HEK293 (cell line): ENCODE measurements around the gene SYTL2.
A peak's percentile ranks its signal among the peaks of the same experiment; 100 is the strongest.

Source experiments
- CTCF ChIA-PET: fragments of 350-600 bp; formaldehyde crosslinking; extraction: SDS; loops from one replicate; lab custom pipeline; 2021; ENCODE audit warnings: antibody characterized with exemption; lab: Yijun Ruan, JAX
- POLR2A ChIA-PET: fragments of 300-600 bp; formaldehyde crosslinking; extraction: SDS; loops from one replicate; lab custom pipeline; 2020; ENCODE audit warnings: antibody characterized with exemption, inconsistent platforms; lab: Yijun Ruan, JAX
- H3K27ac ChIP-seq: fragments of 200-500 bp; sonication (Bioruptor generic); 2 replicates; pipeline ENCODE4 v1.5.1; 2014; ENCODE audit warnings: low read depth, low read length, control low read depth, inconsistent platforms; ENCODE audit errors: extremely low read depth
- H3K36me3 ChIP-seq, 2 experiments: fragments of 200-500 bp in 1 of 2; sonication (Bioruptor generic) in 1 of 2; 1 replicate in 1 of 2; 2 replicates in 1 of 2; pipeline ENCODE4 v1.5.1; 2014 to 2017; ENCODE audit warnings: inconsistent platforms in 2 of 2, low read length in 2 of 2; ENCODE audit not compliant: control insufficient read depth in 2 of 2, insufficient read depth in 1 of 2
- H3K4me1 ChIP-seq: fragments of 200-500 bp; sonication (Bioruptor generic); 2 replicates; pipeline ENCODE4 v1.5.1; 2014; ENCODE audit warnings: mild to moderate bottlenecking, low read length, inconsistent platforms; ENCODE audit not compliant: control insufficient read depth, insufficient read depth
- H3K4me3 ChIP-seq: 2 replicates; pipeline ENCODE4 v1.5.1; 2011; ENCODE audit warnings: low read depth, mild to moderate bottlenecking, control low read depth, low read length, moderate library complexity
- H3K9me3 ChIP-seq: fragments of 200-500 bp; sonication (Bioruptor generic); 2 replicates; pipeline ENCODE4 v1.5.1; 2014; ENCODE audit warnings: low read depth, low read length, inconsistent platforms; ENCODE audit not compliant: control insufficient read depth, insufficient read depth
- BCL11A ChIP-seq: fragments of 450-650 bp; formaldehyde crosslinking; IDR thresholded peaks from 2 replicates; pipeline ENCODE4 v1.5.1; 2016; ENCODE audit warnings: low read depth, missing biosample characterization, missing genetic modification characterization
- CTCF ChIP-seq: fragments of 450-650 bp; formaldehyde crosslinking; IDR thresholded peaks from 2 replicates; pipeline ENCODE4 v1.5.1; 2016; ENCODE audit warnings: missing biosample characterization, missing genetic modification characterization
- KLF7 ChIP-seq: fragments of 450-650 bp; formaldehyde crosslinking; IDR thresholded peaks from 2 replicates; pipeline ENCODE4 v1.5.1; 2016; ENCODE audit warnings: missing biosample characterization, missing genetic modification characterization, borderline replicate concordance
- KLF8 ChIP-seq: fragments of 450-650 bp; formaldehyde crosslinking; IDR thresholded peaks from 2 replicates; pipeline ENCODE4 v1.5.1; 2016; ENCODE audit warnings: missing biosample characterization, missing genetic modification characterization
- OSR2 ChIP-seq: fragments of 450-650 bp; formaldehyde crosslinking; IDR thresholded peaks from 2 replicates; pipeline ENCODE4 v1.5.1; 2016; ENCODE audit warnings: missing biosample characterization, missing genetic modification characterization
- PRDM1 ChIP-seq: fragments of 450-650 bp; formaldehyde crosslinking; IDR thresholded peaks from 2 replicates; pipeline ENCODE4; 2016; ENCODE audit warnings: missing biosample characterization, missing genetic modification characterization
- REST ChIP-seq: fragments of 450-650 bp; formaldehyde crosslinking; IDR thresholded peaks from 2 replicates; pipeline ENCODE4 v1.5.1; 2016; ENCODE audit warnings: missing biosample characterization, missing genetic modification characterization
- SCRT1 ChIP-seq: fragments of 450-650 bp; formaldehyde crosslinking; IDR thresholded peaks from 2 replicates; pipeline ENCODE4 v1.5.1; 2016; ENCODE audit warnings: missing biosample characterization, missing genetic modification characterization, borderline replicate concordance
- SP3 ChIP-seq: fragments of 450-650 bp; formaldehyde crosslinking; IDR thresholded peaks from 2 replicates; pipeline ENCODE4 v1.5.1; 2016; ENCODE audit warnings: missing biosample characterization, missing genetic modification characterization
- ZFP3 ChIP-seq: fragments of 450-650 bp; formaldehyde crosslinking; IDR thresholded peaks from 2 replicates; pipeline ENCODE4 v1.5.1; 2016; ENCODE audit warnings: low read depth, missing biosample characterization, missing genetic modification characterization
- ZFP69B ChIP-seq: fragments of 450-650 bp; formaldehyde crosslinking; IDR thresholded peaks from 2 replicates; pipeline ENCODE4 v1.5.1; 2016; ENCODE audit warnings: missing biosample characterization, missing genetic modification characterization
- ZNF184 ChIP-seq: fragments of 450-650 bp; IDR thresholded peaks from 2 replicates; pipeline ENCODE4 v1.5.1; 2018; ENCODE audit warnings: missing biosample characterization, mild to moderate bottlenecking, missing genetic modification characterization
- ZNF24 ChIP-seq: fragments of 450-650 bp; formaldehyde crosslinking; IDR thresholded peaks from 2 replicates; pipeline ENCODE4 v1.5.1; 2016; ENCODE audit warnings: missing biosample characterization, missing genetic modification characterization
- ZNF350 ChIP-seq: fragments of 450-650 bp; formaldehyde crosslinking; IDR thresholded peaks from 2 replicates; pipeline ENCODE4 v1.5.0; 2017; ENCODE audit warnings: missing biosample characterization, mild to moderate bottlenecking, missing genetic modification characterization
- ZNF354C ChIP-seq: fragments of 450-650 bp; formaldehyde crosslinking; IDR thresholded peaks from 2 replicates; pipeline ENCODE4 v1.5.1; 2016; ENCODE audit warnings: missing biosample characterization, missing genetic modification characterization, low read depth, borderline replicate concordance
- ZNF37A ChIP-seq: fragments of 450-650 bp; IDR thresholded peaks from 2 replicates; pipeline ENCODE4 v1.5.1; 2018; ENCODE audit warnings: missing biosample characterization, missing genetic modification characterization
- ZNF488 ChIP-seq: fragments of 450-650 bp; formaldehyde crosslinking; IDR thresholded peaks from 2 replicates; pipeline ENCODE4 v1.5.1; 2016; ENCODE audit warnings: missing biosample characterization, missing genetic modification characterization
- ZNF510 ChIP-seq: fragments of 450-650 bp; formaldehyde crosslinking; IDR thresholded peaks from 2 replicates; pipeline ENCODE4 v1.5.1; 2018; ENCODE audit warnings: mild to moderate bottlenecking, missing genetic modification characterization, missing biosample characterization; ENCODE audit not compliant: insufficient replicate concordance
- ZNF514 ChIP-seq: fragments of 450-650 bp; formaldehyde crosslinking; IDR thresholded peaks from 2 replicates; pipeline ENCODE4 v1.5.1; 2016; ENCODE audit warnings: missing biosample characterization, missing genetic modification characterization
- ZNF580 ChIP-seq: fragments of 450-650 bp; formaldehyde crosslinking; IDR thresholded peaks from 2 replicates; pipeline ENCODE4 v1.5.1; 2016; ENCODE audit warnings: missing biosample characterization, missing genetic modification characterization
- ZNF600 ChIP-seq: fragments of 450-650 bp; formaldehyde crosslinking; IDR thresholded peaks from 2 replicates; pipeline ENCODE4 v1.5.1; 2016; ENCODE audit warnings: missing biosample characterization, missing genetic modification characterization
- ZNF670 ChIP-seq: fragments of 450-650 bp; formaldehyde crosslinking; IDR thresholded peaks from 2 replicates; pipeline ENCODE4 v1.5.1; 2016; ENCODE audit warnings: missing biosample characterization, missing genetic modification characterization, low read depth
- ZSCAN23 ChIP-seq: fragments of 450-650 bp; formaldehyde crosslinking; IDR thresholded peaks from 2 replicates; pipeline ENCODE4 v1.5.1; 2016; ENCODE audit warnings: missing biosample characterization, missing genetic modification characterization
- ZSCAN30 ChIP-seq: fragments of 450-650 bp; IDR thresholded peaks from 2 replicates; pipeline ENCODE4 v1.5.1; 2018; ENCODE audit warnings: missing biosample characterization, mild to moderate bottlenecking, missing genetic modification characterization, moderate library complexity

Gene SYTL2

GRCh38 chr11:85664615-85665481 is 146.1 kb downstream of the SYTL2 start, which contains the start of gene CREBZF (continued):
- no peak for TF ChIP-seq REST (tag by site-specific recombination)
- peak; percentile 88 for TF ChIP-seq KLF8 (tag by site-specific recombination)
- TF ChIP-seq PRDM1 (tag by site-specific recombination): no peak
- no peak for TF ChIP-seq BCL11A (tag by site-specific recombination)
- no peak for TF ChIP-seq ZSCAN23
- TF ChIP-seq ZNF510 (tag by site-specific recombination): no peak

GRCh38 chr11:85663753-85664614 is 147.0 kb downstream of the SYTL2 start:
- H3K4me1 ChIP-seq: no peaks in the 10 kb centered on the region
- H3K27ac ChIP-seq: peak overlapping the region; percentile 94
- H3K9me3 ChIP-seq: no peaks in the 10 kb centered on the region
- ChIA-PET CTCF (interaction anchor here (0.6 to 0.7 kb wide), 2 partner anchors 28 to 217 kb away, joined by 4 to 5 read pairs; no protein-coding TSS in a partner anchor), POLR2A (interaction anchor here (0.8 to 3.4 kb wide), 7 partner anchors 10 to 191 kb away, joined by 3 to 37 read pairs (median 4); partner anchors contain the start of genes CCDC83, TMEM126A and TMEM126B)
- H3K36me3 ChIP-seq: peaks cover 14 to 48% of the 10 kb centered on the region in 2 experiments; a peak in 2 of 3 replicates
- peak overlapping the region; percentile 91 for H3K4me3 ChIP-seq
- no peak for TF ChIP-seq REST (tag by site-specific recombination)
- no peak for TF ChIP-seq ZFP69B (tag by site-specific recombination)
- no peak for TF ChIP-seq ZNF354C (tag by site-specific recombination)
- no peak for TF ChIP-seq ZNF488
- TF ChIP-seq ZNF670 (tag by site-specific recombination): no peak
- no peak for TF ChIP-seq ZNF580 (tag by site-specific recombination)
- no peak for TF ChIP-seq ZSCAN30 (tag by site-specific recombination)
- peak; percentile 75 for TF ChIP-seq PRDM1 (tag by site-specific recombination)
- TF ChIP-seq KLF7: no peak
- TF ChIP-seq SCRT1 (tag by site-specific recombination): no peak
- no peak for TF ChIP-seq ZNF37A (tag by site-specific recombination)
- no peak for TF ChIP-seq ZFP3 (tag by site-specific recombination)
- TF ChIP-seq ZNF350: no peak
- no peak; the same call in 1 of the 2 replicates for TF ChIP-seq SP3 (tag by site-specific recombination)
- TF ChIP-seq ZNF514 (tag by site-specific recombination): no peak
- TF ChIP-seq ZNF600 (tag by site-specific recombination): peak; percentile 74
- no peak for TF ChIP-seq ZNF24 (tag by site-specific recombination)
- TF ChIP-seq OSR2: no peak
- peak; percentile 79 for TF ChIP-seq CTCF
- TF ChIP-seq ZNF184: no peak
